ENCODE measurements around the gene GHR. TPM values are rescaled to one million over a fixed set of nuclear protein-coding genes. Genes with fewer than 3 reads are reported as not detected.

The GHR gene
- total and polyA plus RNA-seq, 2 of the 8 experiments (the other 6 are each of a cell fraction or from before 2014, with no cell fraction given) = 0.15 to 0.19 TPM

GRCh38 chr5:42612750-42613366, 189.6 kb downstream of the GHR start:
- no peak for TF ChIP-seq SIRT6 (IDR thresholded peaks at IDR 0.05; ENCODE audit: low read length)
- TF ChIP-seq GTF2F1 (IDR thresholded peaks at IDR 0.05; ENCODE audit: borderline replicate concordance, low read depth, low read length) = no peak
- TF ChIP-seq PHF8 (conservative IDR thresholded peaks at IDR 0.05; ENCODE audit: low read depth, low read length) = no peak
- no peak for TF ChIP-seq POLR2AphosphoS5 (IDR thresholded peaks at IDR 0.05; ENCODE audit: low read depth, low read length)
- TF ChIP-seq CHD1 (IDR thresholded peaks at IDR 0.05; ENCODE audit: low read depth, low read length) = no peak
- no peak for FAIRE-seq

More at GRCh38 chr5:42612750-42613366, 189.6 kb downstream of the GHR start:
- no peak overlapping the region for H2BK20ac ChIP-seq (ENCODE audit: low read length)
- WGBS, 2 experiments (ENCODE audit: extremely low coverage in 1 of 2, insufficient coverage in 1 of 2, insufficient read length in 1 of 2, insufficient replicate concordance in 2 of 2, low coverage in 1 of 2, low lambda C conversion rate in 2 of 2, missing lambda C conversion rate in 1 of 2) = 85% methylated on average over 3 of the region's 3 CpGs; no CpG with 5 or more reads in 1 of the 2 experiments
- H2AK5ac ChIP-seq (ENCODE audit: low read depth, low read length) = no peak overlapping the region
- no peak overlapping the region for H3K9ac ChIP-seq (replicated peaks in 1 of 4; ENCODE audit: extremely low read depth in 1 of 4, low read depth in 3 of 4, low read length in 3 of 4)
- no peak overlapping the region for H4K91ac ChIP-seq (replicated peaks; ENCODE audit: insufficient read length, low read length)
- no peak overlapping the region for H3K14ac ChIP-seq (ENCODE audit: insufficient read length)
- H3K23me2 ChIP-seq (ENCODE audit: low read depth, low read length) = no peaks in the 10 kb centered on the region; the same call in 1 of the 2 replicates
- H4K8ac ChIP-seq (ENCODE audit: extremely low read depth, insufficient read depth, low read length) = no peak overlapping the region
- no peak overlapping the region for H2BK12ac ChIP-seq (ENCODE audit: low read depth, low read length)
- H4K20me1 ChIP-seq (replicated peaks in 1 of 2; ENCODE audit: control insufficient read depth in 1 of 2, insufficient read depth in 2 of 2, low read length in 2 of 2) = no peaks in the 10 kb centered on the region
- no peak overlapping the region for H2AFZ ChIP-seq (ENCODE audit: low read length)
- no peak overlapping the region for H3K23ac ChIP-seq (ENCODE audit: insufficient read length)
- H3K27ac ChIP-seq (ENCODE audit: low read depth, low read length) = no peak overlapping the region
- no peak overlapping the region for H3K4me3 ChIP-seq (ENCODE audit: extremely low read depth in 1 of 4, insufficient read depth in 2 of 4, low read depth in 3 of 4, low read length in 4 of 4)
- no peaks in the 10 kb centered on the region for H3K79me2 ChIP-seq (ENCODE audit: control insufficient read depth in 1 of 2, insufficient read depth in 2 of 2, low read length in 2 of 2)
- H3K18ac ChIP-seq (ENCODE audit: extremely low read depth, low read length) = no peak overlapping the region
- no peak for DNase-seq (ENCODE audit: low read depth in 1 of 2, low spot score in 2 of 2)
- no peak overlapping the region for H3K4me2 ChIP-seq (ENCODE audit: insufficient read depth in 1 of 2, low read depth in 2 of 2, low read length in 2 of 2)
- no peaks in the 10 kb centered on the region for H3K27me3 ChIP-seq (replicated peaks in 1 of 4; ENCODE audit: control insufficient read depth in 3 of 4, extremely low read depth in 1 of 4, insufficient read depth in 3 of 4, low read length in 3 of 4)
- H3K56ac ChIP-seq (replicated peaks; ENCODE audit: insufficient read length, low read depth, low read length) = no peak overlapping the region
- H3K4ac ChIP-seq (replicated peaks; ENCODE audit: insufficient read length, low read depth, low read length) = no peak overlapping the region
- CTCF ChIA-PET (ENCODE audit: partially characterized antibody) = interaction anchor here (1.0 to 1.7 kb wide), 4 partner anchors 10 to 608 kb away, joined by 3 to 6 read pairs (median 4); no protein-coding TSS in a partner anchor
- H2BK5ac ChIP-seq (ENCODE audit: low read depth, low read length) = no peak overlapping the region
- no peaks in the 10 kb centered on the region for H3K79me1 ChIP-seq (ENCODE audit: low read depth, low read length)
- H4K5ac ChIP-seq (ENCODE audit: insufficient read length, low read depth, low read length) = no peak overlapping the region
- H2BK15ac ChIP-seq (ENCODE audit: low read length) = no peak overlapping the region
- no peaks in the 10 kb centered on the region for H3K4me1 ChIP-seq (replicated peaks in 1 of 4; ENCODE audit: control insufficient read depth in 3 of 4, insufficient read depth in 4 of 4, low read length in 3 of 4)
- H3K9me3 ChIP-seq (ENCODE audit: insufficient read depth in 2 of 2, low read depth in 1 of 2, low read length in 1 of 2) = no peaks in the 10 kb centered on the region
- H3K36me3 ChIP-seq (ENCODE audit: control insufficient read depth in 2 of 4, insufficient read depth in 4 of 4, low read length in 3 of 4) = no peaks in the 10 kb centered on the region
- POLR2A ChIA-PET (ENCODE audit: partially characterized antibody) = no interaction called here
- H2BK120ac ChIP-seq (replicated peaks; ENCODE audit: low read depth, low read length) = no peak overlapping the region

Data from H1 (cell line).